ENCODE data around the gene SELENON. TPM values are rescaled to one million over a fixed set of nuclear protein-coding genes. Genes with fewer than 3 reads are reported as not detected.

The SELENON gene
- polyA plus RNA-seq (2013): 54.3 and 54.5 TPM in 2 replicates

GRCh38 chr1:25799935-25800702, at the start of gene SELENON:
Gene SELENON (plus strand): TSS chr1:25800193. CDS start chr1:25800231, 38 bp downstream.
- peak; percentile 27 to 38 for DNase-seq
- Histone ChIP-seq H3K9ac (ENCODE audit: low read length) (peak within 1 kb of the TSS; percentile 66), H3K4me3 (ENCODE audit: low read depth, low read length) (peak within 1 kb of the TSS; percentile 83), H3K4me2 (ENCODE audit: low read length) (peak within 1 kb of the TSS; percentile 85), H2AK5ac (ENCODE audit: low read length) (no peak within 1 kb of the TSS), H3K79me1 (ENCODE audit: low read length) (peaks cover 3% of the 10 kb centered on the region), H4K8ac (ENCODE audit: low read depth, low read length) (peak within 1 kb of the TSS; percentile 89), H3K27ac (ENCODE audit: low read depth, low read length) (no peak within 1 kb of the TSS), H3K18ac (ENCODE audit: low read length) (peak within 1 kb of the TSS; percentile 89), H3K14ac (ENCODE audit: low read length) (peak within 1 kb of the TSS; percentile 76), H2BK5ac (ENCODE audit: low read depth, low read length, poor library complexity) (peak within 1 kb of the TSS; percentile 36), H3K79me2 (ENCODE audit: control insufficient read depth, insufficient read depth, low read length, poor library complexity) (peaks cover 4% of the 10 kb centered on the region), H4K91ac (ENCODE audit: low read depth, low read length) (peak within 1 kb of the TSS; percentile 87), H3K4ac (ENCODE audit: low read depth, low read length) (peak within 1 kb of the TSS; percentile 39), H3K36me3 (ENCODE audit: control insufficient read depth in 1 of 2, insufficient read depth in 2 of 2, low read length in 2 of 2) (peaks cover under 1 to 1% of the 10 kb centered on the region in 2 experiments), H2BK120ac (ENCODE audit: insufficient read depth, low read length, poor library complexity) (peak within 1 kb of the TSS; percentile 74), H3K23ac (ENCODE audit: low read length) (no peak within 1 kb of the TSS), H4K12ac (ENCODE audit: low read depth, low read length) (peak within 1 kb of the TSS; percentile 79), H2BK12ac (ENCODE audit: low read length) (peak within 1 kb of the TSS; percentile 37), H3K27me3 (ENCODE audit: insufficient read depth, low read length) (no peaks in the 10 kb centered on the region), H2AFZ (ENCODE audit: insufficient read depth, low read length, poor library complexity) (peak within 1 kb of the TSS; percentile 94), H3K4me1 (ENCODE audit: control insufficient read depth in 1 of 2, insufficient read depth in 2 of 2, low read length in 2 of 2) (peaks cover 11 to 13% of the 10 kb centered on the region in 2 experiments), H3K9me3 (ENCODE audit: insufficient read depth, low read depth, low read length) (no peaks in the 10 kb centered on the region)
- WGBS (ENCODE audit: extremely low coverage, insufficient coverage, insufficient read length): no CpG with 5 or more reads among the region's 91 CpGs

DNA sequence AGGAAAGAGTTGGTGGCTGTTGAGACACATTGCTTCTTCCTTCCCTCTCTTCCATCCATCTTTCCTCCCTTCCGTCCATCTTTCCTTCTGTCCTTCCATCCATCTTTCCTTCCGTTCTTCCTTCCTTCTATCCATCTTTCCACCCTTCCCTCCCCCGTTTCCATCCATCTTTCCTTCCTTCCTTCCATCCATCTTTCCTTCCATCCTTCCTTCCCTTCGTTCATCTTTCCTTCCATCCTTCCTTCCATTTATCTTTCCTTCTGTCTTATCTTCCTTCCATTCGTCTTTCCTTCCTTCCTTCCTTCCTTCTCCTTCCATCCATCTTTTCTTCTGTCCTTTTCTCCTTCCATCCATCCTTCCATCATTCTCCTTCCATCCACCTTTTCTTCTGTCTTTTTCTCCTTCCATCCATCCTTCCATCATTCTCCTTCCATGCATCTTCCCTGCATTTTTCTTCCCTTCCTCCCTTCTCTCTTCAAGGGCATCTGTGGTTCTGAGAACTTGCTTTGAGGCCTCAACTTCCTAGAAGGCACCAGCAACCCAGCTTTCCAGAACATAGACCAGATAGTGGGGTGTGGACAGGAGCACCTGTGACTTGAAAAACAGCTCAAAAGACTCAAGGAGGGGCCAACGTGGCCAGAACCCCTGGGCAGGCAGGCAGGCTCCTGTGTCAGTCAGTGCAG, 48.9 kb upstream of the SELENON start:
- no peak overlapping the region for H2AFZ ChIP-seq (ENCODE audit: insufficient read depth, low read length, poor library complexity)
- no peak overlapping the region for H3K23ac ChIP-seq (ENCODE audit: low read length)
- no peak overlapping the region for H3K27ac ChIP-seq (ENCODE audit: low read depth, low read length)
- H3K27me3 ChIP-seq (ENCODE audit: insufficient read depth, low read length): no peaks in the 10 kb centered on the region
- no peak for DNase-seq
- H3K79me1 ChIP-seq (ENCODE audit: low read length): no peaks in the 10 kb centered on the region
- H4K12ac ChIP-seq (ENCODE audit: low read depth, low read length): no peak overlapping the region
- no peaks in the 10 kb centered on the region for H3K9me3 ChIP-seq (ENCODE audit: insufficient read depth, low read depth, low read length)
- H3K4ac ChIP-seq (ENCODE audit: low read depth, low read length): no peak overlapping the region
- no peaks in the 10 kb centered on the region for H3K36me3 ChIP-seq (ENCODE audit: control insufficient read depth in 1 of 2, insufficient read depth in 2 of 2, low read length in 2 of 2)
- no peak overlapping the region for H4K91ac ChIP-seq (ENCODE audit: low read depth, low read length)
- no peaks in the 10 kb centered on the region for H3K4me1 ChIP-seq (ENCODE audit: control insufficient read depth in 1 of 2, insufficient read depth in 2 of 2, low read length in 2 of 2)
- H3K18ac ChIP-seq (ENCODE audit: low read length): no peak overlapping the region
- no peak overlapping the region for H2BK5ac ChIP-seq (ENCODE audit: low read depth, low read length, poor library complexity)
- no peak overlapping the region for H2AK5ac ChIP-seq (ENCODE audit: low read length)
- no peak overlapping the region for H2BK120ac ChIP-seq (ENCODE audit: insufficient read depth, low read length, poor library complexity)
- H3K4me2 ChIP-seq (ENCODE audit: low read length): no peak overlapping the region
- no peak overlapping the region for H3K4me3 ChIP-seq (ENCODE audit: low read depth, low read length)
- no peak overlapping the region for H4K8ac ChIP-seq (ENCODE audit: low read depth, low read length)
- no peak overlapping the region for H3K14ac ChIP-seq (ENCODE audit: low read length)
- no peak overlapping the region for H2BK12ac ChIP-seq (ENCODE audit: low read length)
- no peak overlapping the region for H3K9ac ChIP-seq (ENCODE audit: low read length)
- H3K79me2 ChIP-seq (ENCODE audit: control insufficient read depth, insufficient read depth, low read length, poor library complexity): no peaks in the 10 kb centered on the region
- 97% methylated on average over 5 of the region's 6 CpGs for WGBS (ENCODE audit: extremely low coverage, insufficient coverage, insufficient read length)

- Histone ChIP-seq H3K4me3 (ENCODE audit: low read depth, low read length) (no peak overlapping the region), H2AK5ac (ENCODE audit: low read length) (no peak overlapping the region), H3K23ac (ENCODE audit: low read length) (no peak overlapping the region), H3K36me3 (ENCODE audit: control insufficient read depth in 1 of 2, insufficient read depth in 2 of 2, low read length in 2 of 2) (no peaks in the 10 kb centered on the region), H3K14ac (ENCODE audit: low read length) (no peak overlapping the region), H3K9ac (ENCODE audit: low read length) (no peak overlapping the region), H4K8ac (ENCODE audit: low read depth, low read length) (no peak overlapping the region), H4K12ac (ENCODE audit: low read depth, low read length) (no peak overlapping the region), H3K4me1 (ENCODE audit: control insufficient read depth in 1 of 2, insufficient read depth in 2 of 2, low read length in 2 of 2) (no peaks in the 10 kb centered on the region), H3K27me3 (ENCODE audit: insufficient read depth, low read length) (no peaks in the 10 kb centered on the region), H2BK12ac (ENCODE audit: low read length) (no peak overlapping the region), H3K4ac (ENCODE audit: low read depth, low read length) (no peak overlapping the region), H3K79me1 (ENCODE audit: low read length) (no peaks in the 10 kb centered on the region), H4K91ac (ENCODE audit: low read depth, low read length) (no peak overlapping the region), H2BK120ac (ENCODE audit: insufficient read depth, low read length, poor library complexity) (no peak overlapping the region), H3K79me2 (ENCODE audit: control insufficient read depth, insufficient read depth, low read length, poor library complexity) (no peaks in the 10 kb centered on the region), H3K18ac (ENCODE audit: low read length) (no peak overlapping the region), H2AFZ (ENCODE audit: insufficient read depth, low read length, poor library complexity) (no peak overlapping the region), H3K9me3 (ENCODE audit: insufficient read depth, low read depth, low read length) (no peaks in the 10 kb centered on the region), H2BK5ac (ENCODE audit: low read depth, low read length, poor library complexity) (no peak overlapping the region), H3K4me2 (ENCODE audit: low read length) (no peak overlapping the region), H3K27ac (ENCODE audit: low read depth, low read length) (no peak overlapping the region)
- no CpG with 5 or more reads among the region's 17 CpGs for WGBS (ENCODE audit: extremely low coverage, insufficient coverage, insufficient read length)
- no peak for DNase-seq
Measured at GRCh38 chr1:25754470-25755181, 45.4 kb upstream of the SELENON start.

DNA sequence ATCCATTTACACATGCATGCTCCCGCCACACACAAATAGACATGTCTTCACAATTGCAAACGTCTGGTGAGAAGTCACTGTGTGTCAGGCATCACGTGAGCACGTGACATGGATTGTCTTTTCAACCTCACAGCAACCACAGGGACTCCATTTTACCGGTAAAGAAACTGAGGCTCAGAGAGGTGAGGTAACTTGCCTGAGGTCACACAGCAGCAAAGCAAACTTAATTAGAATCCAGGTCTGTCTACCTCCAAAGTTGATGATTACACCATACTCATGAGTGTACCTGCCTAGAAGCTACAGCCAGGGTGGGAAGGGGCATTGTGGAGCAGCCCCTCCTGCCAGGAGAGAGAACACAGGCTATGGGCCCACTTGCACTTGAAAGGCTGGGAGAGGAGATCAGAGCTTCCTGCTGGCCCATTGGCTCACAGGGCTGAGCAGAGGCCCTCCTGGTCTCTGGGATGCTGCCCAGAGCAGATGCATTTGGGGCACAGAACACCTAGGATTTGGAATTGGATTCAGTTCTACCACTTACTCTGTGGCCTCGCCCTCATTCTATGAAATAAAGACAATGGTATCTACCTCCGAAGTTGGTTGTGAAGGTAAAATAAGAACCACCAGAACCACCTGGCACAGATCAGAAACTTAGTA, 44.4 kb upstream of the SELENON start:
- Histone ChIP-seq H3K4me1 (ENCODE audit: control insufficient read depth in 1 of 2, insufficient read depth in 2 of 2, low read length in 2 of 2) (no peaks in the 10 kb centered on the region), H3K4ac (ENCODE audit: low read depth, low read length) (no peak overlapping the region), H2BK5ac (ENCODE audit: low read depth, low read length, poor library complexity) (no peak overlapping the region), H3K4me3 (ENCODE audit: low read depth, low read length) (no peak overlapping the region), H3K18ac (ENCODE audit: low read length) (no peak overlapping the region), H4K8ac (ENCODE audit: low read depth, low read length) (no peak overlapping the region), H3K4me2 (ENCODE audit: low read length) (no peak overlapping the region), H4K91ac (ENCODE audit: low read depth, low read length) (no peak overlapping the region), H2BK120ac (ENCODE audit: insufficient read depth, low read length, poor library complexity) (no peak overlapping the region), H3K27me3 (ENCODE audit: insufficient read depth, low read length) (no peaks in the 10 kb centered on the region), H2BK12ac (ENCODE audit: low read length) (no peak overlapping the region), H3K9ac (ENCODE audit: low read length) (no peak overlapping the region), H3K23ac (ENCODE audit: low read length) (no peak overlapping the region), H3K79me1 (ENCODE audit: low read length) (no peaks in the 10 kb centered on the region), H4K12ac (ENCODE audit: low read depth, low read length) (no peak overlapping the region), H2AK5ac (ENCODE audit: low read length) (no peak overlapping the region), H3K36me3 (ENCODE audit: control insufficient read depth in 1 of 2, insufficient read depth in 2 of 2, low read length in 2 of 2) (no peaks in the 10 kb centered on the region), H3K27ac (ENCODE audit: low read depth, low read length) (no peak overlapping the region), H3K14ac (ENCODE audit: low read length) (no peak overlapping the region), H2AFZ (ENCODE audit: insufficient read depth, low read length, poor library complexity) (no peak overlapping the region), H3K79me2 (ENCODE audit: control insufficient read depth, insufficient read depth, low read length, poor library complexity) (no peaks in the 10 kb centered on the region), H3K9me3 (ENCODE audit: insufficient read depth, low read depth, low read length) (no peaks in the 10 kb centered on the region)
- DNase-seq: no peak
- WGBS (ENCODE audit: extremely low coverage, insufficient coverage, insufficient read length): no CpG with 5 or more reads among the region's 7 CpGs

Data from trophoblast cell (in vitro differentiated cells and primary cell).